B cell (primary cell): Measurements from ENCODE around the gene DNAJC6. TPM values are rescaled to one million over a fixed set of nuclear protein-coding genes. Genes with fewer than 3 reads are reported as not detected.

Experiments
- ATAC-seq: fragments of 200-7000 bp; cut with Tn5 transposase; one replicate; pipeline ENCODE4 v1.10.0; 2021; ENCODE audit warnings: low read depth, mild to moderate bottlenecking, moderate number of reproducible peaks, moderate library complexity
- CTCF ChIA-PET: fragments of 350-600 bp; sonication (Branson Sonifier 250); formaldehyde crosslinking; loops from one replicate; lab custom pipeline; 2021; ENCODE audit warnings: antibody characterized with exemption, inconsistent platforms; lab: Charles Lee
- POLR2A ChIA-PET: fragments of 350-600 bp; sonication (Branson Sonifier 250); formaldehyde crosslinking; loops from one replicate; lab custom pipeline; 2021; ENCODE audit warnings: antibody characterized with exemption; lab: Charles Lee
- DNase-seq: peaks from one replicate; pipeline ENCODE4 v3.0.0; 2013
- H2AFZ ChIP-seq: 2 replicates; pipeline ENCODE4 v1.6.1; 2012; ENCODE audit warnings: mild to moderate bottlenecking, low read depth, low read length; ENCODE audit not compliant: insufficient read depth, poor library complexity, severe bottlenecking
- H3K27ac ChIP-seq, 2 donors: 1 replicate in 1 of 2; 2 replicates in 1 of 2; pipeline ENCODE4 v1.5.1; 2012 to 2013; ENCODE audit warnings: low read length in 2 of 2, mild to moderate bottlenecking in 2 of 2, moderate library complexity in 1 of 2
- H3K27me3 ChIP-seq, 4 experiments: fragments of 200-600 bp in 1 of 4; sonication (generic) in 1 of 4; replicated peaks in 1 of 4; 1 replicate in 2 of 4; 2 replicates in 2 of 4; pipeline versions ENCODE4 v1.6.1 to v1.7.0; 2013 to 2016; ENCODE audit warnings: low read length in 3 of 4, mild to moderate bottlenecking in 2 of 4, mixed read lengths in 1 of 4, moderate library complexity in 1 of 4; ENCODE audit not compliant: insufficient read depth in 4 of 4, control insufficient read depth in 3 of 4; ENCODE audit errors: control extremely low read depth in 1 of 4
- H3K36me3 ChIP-seq, 2 experiments: replicated peaks in 1 of 2; 1 replicate in 1 of 2; 2 replicates in 1 of 2; pipeline versions ENCODE4 v1.6.1 to v1.7.1; 2013; ENCODE audit warnings: low read length in 1 of 2; ENCODE audit not compliant: insufficient read depth in 2 of 2, control insufficient read depth in 1 of 2; ENCODE audit errors: control extremely low read depth in 1 of 2, extremely low read depth in 1 of 2
- H3K4me1 ChIP-seq, 2 donors: fragments of 200-600 bp in 1 of 2; sonication (generic) in 1 of 2; 1 replicate in 1 of 2; 2 replicates in 1 of 2; pipeline versions ENCODE4 v1.5.1 to v1.6.1; 2013 to 2017; ENCODE audit warnings: low read length in 2 of 2; ENCODE audit not compliant: control insufficient read depth in 2 of 2, insufficient read depth in 2 of 2
- H3K4me2 ChIP-seq: replicated peaks from 2 replicates; pipeline ENCODE3; 2012; ENCODE audit warnings: mild to moderate bottlenecking, low read depth, low read length; ENCODE audit not compliant: poor library complexity, severe bottlenecking
- H3K4me3 ChIP-seq, 5 experiments: fragments of 200-600 bp in 1 of 5; sonication (generic) in 1 of 5; 1 replicate in 3 of 5; 2 replicates in 2 of 5; pipeline versions ENCODE4 v1.5.1 to v1.7.0; 2011 to 2016; ENCODE audit warnings: low read length in 4 of 5, mild to moderate bottlenecking in 4 of 5, low read depth in 2 of 5, control low read depth in 1 of 5, moderate library complexity in 1 of 5; ENCODE audit not compliant: insufficient read depth in 1 of 5; ENCODE audit errors: control extremely low read depth in 1 of 5, extremely low read depth in 1 of 5
- H3K79me2 ChIP-seq: fragments of 200-600 bp; sonication (generic); one replicate; pipeline ENCODE4 v1.6.0; 2016; ENCODE audit warnings: low read length; ENCODE audit not compliant: control insufficient read depth, insufficient read depth
- H3K9ac ChIP-seq: fragments of 200-600 bp; sonication (generic); 2 replicates; pipeline ENCODE4 v1.6.1; 2017; ENCODE audit warnings: mild to moderate bottlenecking, low read length, moderate library complexity
- H3K9me3 ChIP-seq, 3 donors: one replicate each; pipeline versions ENCODE4 v1.6.1 to v1.7.1; 2013; ENCODE audit warnings: low read length in 2 of 3; ENCODE audit not compliant: control insufficient read depth in 2 of 3, insufficient read depth in 1 of 3; ENCODE audit errors: control extremely low read depth in 1 of 3
- H4K20me1 ChIP-seq: 2 replicates; pipeline ENCODE4 v1.6.0; 2012; ENCODE audit warnings: mild to moderate bottlenecking, low read length; ENCODE audit not compliant: insufficient read depth, control insufficient read depth, poor library complexity, severe bottlenecking
- H3K27ac Mint-ChIP-seq: one replicate; pipeline ENCODE4 v1.8.0; 2021; ENCODE audit warnings: mixed read lengths
- H3K27me3 Mint-ChIP-seq: one replicate; pipeline ENCODE4 v1.8.0; 2021; ENCODE audit warnings: mixed read lengths
- H3K4me1 Mint-ChIP-seq: one replicate; pipeline ENCODE4 v1.8.0; 2021; ENCODE audit warnings: mixed read lengths
- H3K4me3 Mint-ChIP-seq: one replicate; pipeline ENCODE4 v1.8.0; 2021; ENCODE audit warnings: mixed read lengths
- H3K9me3 Mint-ChIP-seq: one replicate; pipeline ENCODE4 v1.8.0; 2022; ENCODE audit warnings: mixed read lengths; ENCODE audit not compliant: insufficient read depth
- EZH2 ChIP-seq: IDR thresholded peaks from 2 replicates; pipeline ENCODE4 v1.6.1; 2012; ENCODE audit warnings: borderline replicate concordance, low read depth, mild to moderate bottlenecking, moderate library complexity, low read length; ENCODE audit not compliant: insufficient read depth, poor library complexity, severe bottlenecking
- WGBS: methylation state at CpG from one replicate; pipeline ENCODE4 v1.1.5; 2013; ENCODE audit warnings: missing lambda C conversion rate; ENCODE audit not compliant: insufficient coverage; 5-methylcytosine and 5-hydroxymethylcytosine counted together
- intact Hi-C: fragments of 100-400 bp; cut with micrococcal nuclease; formaldehyde crosslinking; loops from one replicate; pipeline ENCODE4 v1.10.0; 2022
- polyA plus RNA-seq: library from polyadenylated mRNA; depleted of rRNA; stranded (reverse); fragments of >200 nt; gene quantifications from 2 replicates; pipeline ENCODE4 v1.2.3, GENCODE V29; 2012
- total RNA-seq, 2 donors: library from RNA; stranded (reverse); fragments of 120-200 nt in 1 of 2; gene quantifications; 1 replicate in 1 of 2; 2 replicates in 1 of 2; pipeline versions ENCODE4 v1.2.3 to v1.2.4, GENCODE V29; 2013 to 2022
- TF ChIP-seq, protein P1 (sequence below): fragments of 200-600 bp; IDR thresholded peaks from one replicate; pipeline ENCODE4 v1.8.0; 2022; ENCODE audit warnings: antibody characterized with exemption, mild to moderate bottlenecking

The DNAJC6 gene
- total and polyA plus RNA-seq, 2 donors (not counting 1 experiment from before 2014, with no cell fraction given), result 0.12 to 0.69 TPM

DNA sequence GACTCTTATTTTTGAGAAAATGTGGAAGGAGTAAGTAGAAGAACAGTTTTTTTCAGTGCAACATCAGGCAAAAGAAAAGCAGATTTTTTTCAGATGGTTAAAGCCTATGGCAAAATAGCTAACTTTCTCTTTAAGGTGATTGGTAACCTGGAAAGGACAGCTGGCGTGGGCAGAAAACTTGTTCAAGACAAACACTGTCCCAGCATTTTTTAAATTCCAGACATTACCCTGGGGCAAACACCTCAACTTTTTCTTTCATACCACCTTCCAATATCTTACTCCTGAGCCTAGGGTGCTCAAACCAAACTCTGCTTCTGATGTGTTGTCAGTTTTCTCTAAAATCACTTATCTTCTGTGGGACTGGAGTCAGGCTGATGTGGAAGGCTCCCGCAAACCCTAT is 108.4 kb downstream of the DNAJC6 start:
- H3K9ac ChIP-seq, result no peak overlapping the region
- no peak for TF ChIP-seq EZH2
- TF ChIP-seq, protein P1, sequence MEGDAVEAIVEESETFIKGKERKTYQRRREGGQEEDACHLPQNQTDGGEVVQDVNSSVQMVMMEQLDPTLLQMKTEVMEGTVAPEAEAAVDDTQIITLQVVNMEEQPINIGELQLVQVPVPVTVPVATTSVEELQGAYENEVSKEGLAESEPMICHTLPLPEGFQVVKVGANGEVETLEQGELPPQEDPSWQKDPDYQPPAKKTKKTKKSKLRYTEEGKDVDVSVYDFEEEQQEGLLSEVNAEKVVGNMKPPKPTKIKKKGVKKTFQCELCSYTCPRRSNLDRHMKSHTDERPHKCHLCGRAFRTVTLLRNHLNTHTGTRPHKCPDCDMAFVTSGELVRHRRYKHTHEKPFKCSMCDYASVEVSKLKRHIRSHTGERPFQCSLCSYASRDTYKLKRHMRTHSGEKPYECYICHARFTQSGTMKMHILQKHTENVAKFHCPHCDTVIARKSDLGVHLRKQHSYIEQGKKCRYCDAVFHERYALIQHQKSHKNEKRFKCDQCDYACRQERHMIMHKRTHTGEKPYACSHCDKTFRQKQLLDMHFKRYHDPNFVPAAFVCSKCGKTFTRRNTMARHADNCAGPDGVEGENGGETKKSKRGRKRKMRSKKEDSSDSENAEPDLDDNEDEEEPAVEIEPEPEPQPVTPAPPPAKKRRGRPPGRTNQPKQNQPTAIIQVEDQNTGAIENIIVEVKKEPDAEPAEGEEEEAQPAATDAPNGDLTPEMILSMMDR, result no peak
- H3K27me3 Mint-ChIP-seq, result peaks cover 21% of the 10 kb centered on the region
- H3K9me3 Mint-ChIP-seq, result no peaks in the 10 kb centered on the region
- WGBS, result no CpG with 5 or more reads among the region's 2 CpGs
- H3K4me3 Mint-ChIP-seq, result no peak overlapping the region
- intact Hi-C loops, result no loop called here
- no peak overlapping the region for H3K27ac ChIP-seq
- no peak overlapping the region for H3K27ac Mint-ChIP-seq
- ATAC-seq (no peak), DNase-seq (no peak)
- no peak overlapping the region for H3K4me3 ChIP-seq
- H3K4me2 ChIP-seq, result no peak overlapping the region
- H3K79me2 ChIP-seq, result no peaks in the 10 kb centered on the region
- ChIA-PET POLR2A (no interaction called here), CTCF (interaction anchor here (1.6 kb wide), 1 partner anchor 14 kb away, joined by 4 read pairs; no protein-coding TSS in a partner anchor)
- no peak overlapping the region for H2AFZ ChIP-seq
- peaks cover 0 to 8% (median 7%) of the 10 kb centered on the region in 4 experiments for H3K27me3 ChIP-seq
- H3K36me3 ChIP-seq, result no peaks in the 10 kb centered on the region
- no peaks in the 10 kb centered on the region for H4K20me1 ChIP-seq
- H3K9me3 ChIP-seq, result no peaks in the 10 kb centered on the region
- peaks cover 14 to 23% of the 10 kb centered on the region in 2 donors for H3K4me1 ChIP-seq
- H3K4me1 Mint-ChIP-seq, result peaks cover 14% of the 10 kb centered on the region

DNA sequence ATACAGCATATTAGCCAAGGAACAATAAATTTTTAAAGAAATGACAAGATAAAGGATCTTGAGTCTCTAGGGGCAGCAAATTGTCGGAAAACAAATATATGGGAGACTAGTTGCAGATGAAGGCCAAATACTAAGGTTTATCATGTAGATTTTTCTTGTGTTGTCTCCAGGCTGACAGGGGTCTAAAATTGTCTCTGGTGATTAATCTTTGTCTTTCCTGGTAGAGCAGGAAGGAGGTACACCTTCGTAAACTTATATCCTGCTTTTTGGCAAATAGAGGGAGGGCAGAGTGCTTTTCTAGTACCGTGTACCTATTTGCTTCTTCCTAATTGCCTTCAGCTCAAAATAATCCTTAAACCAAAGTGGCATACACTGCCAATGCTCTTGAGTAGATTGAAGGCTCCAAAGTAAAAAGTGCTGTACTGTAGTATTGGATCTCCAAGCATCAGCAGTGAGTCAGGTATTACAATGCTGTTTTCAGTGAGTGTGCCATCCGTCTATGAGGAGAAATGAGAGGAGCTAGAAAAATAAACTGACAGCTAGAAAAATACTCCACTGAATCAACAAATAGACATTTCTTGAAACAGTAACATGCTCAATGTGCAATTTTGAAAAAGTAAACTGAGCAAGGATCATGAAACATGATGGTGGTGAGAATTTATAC is 109.3 kb downstream of the DNAJC6 start:
- ChIA-PET CTCF (interaction anchor here (0.6 to 2.7 kb wide), 2 partner anchors 13 to 166 kb away, joined by 4 to 15 read pairs; no protein-coding TSS in a partner anchor), POLR2A (no interaction called here)
- ATAC-seq, result no peak
- no peaks in the 10 kb centered on the region for H4K20me1 ChIP-seq
- peaks cover 2% of the 10 kb centered on the region for H3K79me2 ChIP-seq
- no peak overlapping the region for H3K9ac ChIP-seq
- H3K36me3 ChIP-seq, result no peaks in the 10 kb centered on the region
- intact Hi-C loops, result no loop called here
- H3K27me3 Mint-ChIP-seq, result peaks cover 21% of the 10 kb centered on the region
- H2AFZ ChIP-seq, result no peak overlapping the region
- H3K4me1 Mint-ChIP-seq, result peaks cover 14% of the 10 kb centered on the region
- H3K9me3 Mint-ChIP-seq, result no peaks in the 10 kb centered on the region
- no peak overlapping the region for H3K27ac ChIP-seq
- peaks cover 14 to 23% of the 10 kb centered on the region in 2 donors for H3K4me1 ChIP-seq
- TF ChIP-seq, protein P1, result no peak
- no peak for TF ChIP-seq EZH2
- DNase-seq, result no peak
- no peak overlapping the region for H3K4me3 ChIP-seq
- no peaks in the 10 kb centered on the region for H3K9me3 ChIP-seq
- peaks cover 0 to 8% (median 7%) of the 10 kb centered on the region in 4 experiments for H3K27me3 ChIP-seq
- no peak overlapping the region for H3K4me2 ChIP-seq
- peak overlapping the region; percentile 65 for H3K4me3 Mint-ChIP-seq
- peak overlapping the region; percentile 4 for H3K27ac Mint-ChIP-seq
- 90% methylated on average over 1 of the region's 4 CpGs for WGBS
